CD4-positive, alpha-beta T cell treated with Interferon gamma for 1 hour (primary cell): Measurements from ENCODE around the gene STUB1.
"Not testable (repeated sequence)": the region's sequence is repeated elsewhere in the genome, so short reads cannot be mapped to it uniquely, and the experiment has no call there.

Experiments used
- DNase-seq: peaks from one replicate; pipeline ENCODE4 v3.0.0-alpha.2; 2020

The STUB1 gene

GRCh38 chr16:680967-681745 lies 946 bp downstream of the STUB1 start:
- no peak for DNase-seq

DNA sequence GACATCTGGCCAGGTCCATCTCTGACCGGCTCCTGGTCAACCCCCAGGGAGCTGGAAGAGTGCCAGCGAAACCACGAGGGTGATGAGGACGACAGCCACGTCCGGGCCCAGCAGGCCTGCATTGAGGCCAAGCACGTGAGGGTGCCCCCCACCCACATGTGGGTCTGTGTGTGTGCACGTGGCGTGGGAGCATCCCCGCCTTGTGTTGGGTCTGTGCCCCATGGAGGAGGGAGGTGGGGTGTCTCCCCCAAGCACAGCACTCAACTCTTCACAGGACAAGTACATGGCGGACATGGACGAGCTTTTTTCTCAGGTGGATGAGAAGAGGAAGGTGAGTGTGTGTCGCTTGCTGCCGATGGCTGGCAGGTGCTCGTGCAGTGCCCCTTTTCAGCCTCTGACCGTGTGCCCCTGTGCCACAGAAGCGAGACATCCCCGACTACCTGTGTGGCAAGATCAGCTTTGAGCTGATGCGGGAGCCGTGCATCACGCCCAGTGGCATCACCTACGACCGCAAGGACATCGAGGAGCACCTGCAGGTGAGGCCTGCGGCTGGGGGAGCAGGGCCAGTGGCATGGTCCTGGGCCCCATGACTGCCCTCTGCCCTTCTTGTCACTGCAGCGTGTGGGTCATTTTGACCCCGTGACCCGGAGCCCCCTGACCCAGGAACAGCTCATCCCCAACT lies 1.7 kb downstream of the STUB1 start:
- DNase-seq = no peak

GRCh38 chr16:682493-683395 lies 2.5 kb downstream of the STUB1 start:
- no peak for DNase-seq

- DNase-seq = no peak
These were observed 3.3 kb downstream of the STUB1 start for GRCh38 chr16:683396-684070.

- DNase-seq = peak; percentile 98
These were observed 4.0 kb downstream of the STUB1 start, which contains the start of gene JMJD8 for GRCh38 chr16:684071-684794. Gene JMJD8, minus strand, starts transcription at chr16:684334. Its CDS starts 15 bp downstream, at chr16:684319.

- DNase-seq = no peak
These were observed 4.9 kb downstream of the STUB1 start for GRCh38 chr16:684961-685696.

- DNase-seq = no peak
These were observed 5.8 kb downstream of the STUB1 start for GRCh38 chr16:685967-686366.

DNA sequence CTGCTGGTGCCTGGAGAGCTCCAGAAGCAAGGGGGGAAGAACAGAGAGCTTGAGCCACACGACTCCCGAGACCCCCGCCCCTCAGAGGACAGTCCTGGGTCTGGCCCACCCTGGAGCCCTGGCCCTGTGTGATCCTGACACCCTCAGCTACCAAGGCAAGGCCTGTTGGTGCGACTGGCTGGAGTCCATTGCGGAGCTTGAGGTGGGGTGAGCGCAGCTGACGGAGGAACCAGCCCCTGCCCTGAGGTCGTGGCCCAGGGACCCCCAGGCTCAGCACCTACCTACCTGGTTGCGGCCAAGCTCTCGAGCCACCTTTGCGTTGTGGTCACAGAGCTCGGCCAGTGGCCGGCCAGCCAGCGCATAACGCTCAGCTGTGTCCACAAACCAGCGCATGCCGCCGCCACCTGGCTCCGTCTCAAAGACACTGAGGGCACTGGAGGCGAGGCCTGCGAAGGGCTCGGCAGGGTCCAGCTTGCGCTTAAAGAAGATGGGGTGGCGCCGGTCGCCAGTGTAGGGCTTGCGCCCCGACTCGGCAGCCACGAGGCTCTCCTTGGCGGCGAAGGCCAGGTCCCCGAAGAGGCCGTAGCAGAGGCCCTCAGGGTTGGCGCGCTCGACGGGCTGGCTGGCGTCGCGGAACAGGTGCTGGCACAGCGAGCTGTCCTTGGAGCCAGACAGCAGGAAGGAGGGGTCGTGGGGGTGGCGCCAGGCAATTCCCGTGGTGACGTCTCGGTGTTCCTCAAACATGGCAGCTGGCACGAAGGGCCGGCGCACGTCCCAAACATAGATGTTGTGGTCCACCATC lies 6.5 kb downstream of the STUB1 start:
- no peak for DNase-seq

DNA sequence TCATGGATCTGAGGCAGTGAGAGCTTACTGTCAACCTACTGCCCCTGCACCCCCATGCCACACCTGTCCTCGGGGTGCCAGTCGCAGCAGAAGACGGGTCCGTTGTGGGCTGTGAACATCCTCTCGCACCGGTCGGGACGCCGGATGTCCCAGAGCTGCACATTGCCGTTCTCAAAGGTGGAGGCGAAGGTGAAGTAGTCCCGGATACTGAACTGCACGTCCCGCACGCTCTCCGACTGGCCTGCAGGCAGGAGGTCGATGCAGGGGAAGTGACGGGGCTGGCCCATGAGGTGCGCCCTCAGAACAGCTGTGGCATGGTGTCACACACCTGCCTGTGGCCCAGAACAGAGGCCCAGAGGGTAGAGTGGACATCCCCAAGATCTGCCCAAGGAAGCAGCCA lies 7.3 kb downstream of the STUB1 start:
- DNase-seq = no peak

DNA sequence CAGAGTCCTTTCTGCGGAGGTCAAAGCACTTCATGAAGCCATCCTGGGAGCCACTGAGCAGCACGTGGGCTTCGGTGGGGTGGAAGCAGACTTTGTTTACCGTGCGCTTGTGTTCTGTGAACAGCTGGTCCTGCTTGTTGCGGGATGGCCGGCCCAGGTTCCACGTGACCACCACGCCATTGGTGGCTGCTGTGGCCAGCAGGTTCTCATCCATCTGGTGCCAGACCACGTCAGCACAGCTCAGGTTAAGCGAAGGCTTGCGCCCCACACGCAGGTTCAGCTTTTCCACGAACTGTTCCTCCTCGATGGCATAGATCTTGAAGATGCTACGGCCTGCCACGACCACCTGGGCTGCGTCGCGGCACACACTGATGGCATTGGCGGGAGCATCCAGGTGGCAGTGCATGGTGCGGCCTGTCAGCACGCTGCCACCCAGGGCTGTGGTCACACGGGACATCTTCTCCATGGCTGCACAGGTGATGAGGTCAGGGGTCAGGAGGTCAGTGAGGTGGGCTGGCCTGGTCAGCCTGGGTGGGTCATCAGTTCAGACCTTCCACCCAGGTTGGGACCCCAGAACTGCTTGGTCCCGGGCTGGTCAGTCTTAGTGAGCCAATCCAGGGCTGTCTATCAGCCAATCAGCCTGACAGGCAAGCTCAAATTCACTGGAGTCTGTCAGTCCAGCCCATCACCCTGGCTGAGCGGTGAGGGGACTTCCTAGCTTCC lies 9.1 kb downstream of the STUB1 start:
- no peak for DNase-seq

GRCh38 chr16:691242-691641 lies 11.0 kb downstream of the STUB1 start:
- not testable (repeated sequence) for DNase-seq

DNA sequence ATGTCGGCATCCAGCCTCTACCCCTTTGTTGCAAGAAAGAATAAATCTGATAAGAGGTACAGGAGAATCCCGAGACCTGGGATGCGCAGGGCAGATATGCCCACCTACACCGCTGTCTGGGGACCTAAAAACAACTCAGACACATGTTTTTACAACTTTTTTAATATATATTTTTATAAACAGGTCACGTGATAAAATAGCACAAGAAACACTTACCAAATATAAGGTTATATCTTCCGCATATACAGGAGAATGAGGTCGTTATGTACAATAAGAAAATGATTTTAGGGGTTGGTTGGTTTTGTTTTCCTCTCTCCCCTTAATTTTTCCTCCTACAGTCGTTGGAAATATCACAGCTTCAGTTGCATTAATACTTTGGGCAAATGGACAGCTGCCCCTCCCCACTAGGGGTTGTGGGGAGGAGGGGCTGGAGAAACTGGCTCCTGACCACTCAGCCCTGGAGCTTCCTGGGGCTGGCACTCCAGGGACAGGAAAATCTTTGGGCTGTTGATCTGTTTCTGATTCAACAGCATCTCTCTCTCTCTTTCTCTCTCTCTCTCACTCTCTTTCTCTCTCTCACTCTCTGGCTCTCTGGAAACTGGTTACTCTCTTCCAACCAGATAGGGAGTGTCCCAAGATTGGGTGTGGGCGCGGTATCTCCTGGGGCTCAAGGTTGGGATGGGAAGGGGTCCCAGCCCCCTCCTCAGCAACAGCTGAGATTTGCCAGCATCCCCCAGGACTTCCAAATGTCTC lies 12.3 kb downstream of the STUB1 start:
- DNase-seq = no peak

DNA sequence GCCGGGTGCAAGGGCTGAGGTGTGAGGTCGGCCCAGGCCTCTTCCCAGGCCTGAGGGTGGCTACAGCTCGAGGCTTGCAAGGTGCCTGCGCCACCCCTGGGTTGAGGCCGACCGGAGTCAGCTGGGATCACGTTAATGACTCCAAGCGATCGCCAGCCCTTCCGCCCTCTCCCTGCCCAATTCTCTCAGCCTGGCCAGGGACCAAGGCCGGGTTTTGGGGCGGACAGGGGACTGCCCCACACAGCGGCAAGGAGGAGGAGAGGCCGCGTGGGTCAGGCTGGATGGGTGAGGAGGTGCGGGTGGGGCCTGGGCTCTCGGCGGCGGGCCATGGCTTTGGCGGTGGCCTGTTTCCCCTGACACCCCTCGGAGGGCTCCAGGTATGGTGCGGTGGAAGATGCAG lies 13.2 kb downstream of the STUB1 start:
- no peak for DNase-seq

DNA sequence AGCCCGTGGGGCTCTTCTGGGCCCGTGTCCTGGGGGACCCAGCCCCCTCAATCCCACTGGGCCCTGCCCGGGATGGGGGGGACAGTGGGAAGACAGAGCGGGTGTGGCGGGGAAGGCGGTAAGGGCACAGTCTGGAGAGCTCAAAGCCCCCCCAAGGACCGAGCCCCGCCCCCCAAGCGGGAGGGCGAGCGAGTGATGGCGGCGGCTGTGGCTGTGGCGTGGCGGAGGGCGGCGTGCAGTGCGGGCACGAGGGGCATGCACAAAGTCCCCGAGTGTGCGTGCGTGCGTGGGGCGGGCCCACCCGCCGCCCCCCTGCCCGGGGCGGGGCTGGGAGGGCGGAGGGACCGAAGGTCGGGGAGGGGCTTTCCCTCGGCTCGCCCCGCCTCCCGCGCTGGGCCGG lies 13.6 kb downstream of the STUB1 start:
- DNase-seq = peak; percentile 31

DNA sequence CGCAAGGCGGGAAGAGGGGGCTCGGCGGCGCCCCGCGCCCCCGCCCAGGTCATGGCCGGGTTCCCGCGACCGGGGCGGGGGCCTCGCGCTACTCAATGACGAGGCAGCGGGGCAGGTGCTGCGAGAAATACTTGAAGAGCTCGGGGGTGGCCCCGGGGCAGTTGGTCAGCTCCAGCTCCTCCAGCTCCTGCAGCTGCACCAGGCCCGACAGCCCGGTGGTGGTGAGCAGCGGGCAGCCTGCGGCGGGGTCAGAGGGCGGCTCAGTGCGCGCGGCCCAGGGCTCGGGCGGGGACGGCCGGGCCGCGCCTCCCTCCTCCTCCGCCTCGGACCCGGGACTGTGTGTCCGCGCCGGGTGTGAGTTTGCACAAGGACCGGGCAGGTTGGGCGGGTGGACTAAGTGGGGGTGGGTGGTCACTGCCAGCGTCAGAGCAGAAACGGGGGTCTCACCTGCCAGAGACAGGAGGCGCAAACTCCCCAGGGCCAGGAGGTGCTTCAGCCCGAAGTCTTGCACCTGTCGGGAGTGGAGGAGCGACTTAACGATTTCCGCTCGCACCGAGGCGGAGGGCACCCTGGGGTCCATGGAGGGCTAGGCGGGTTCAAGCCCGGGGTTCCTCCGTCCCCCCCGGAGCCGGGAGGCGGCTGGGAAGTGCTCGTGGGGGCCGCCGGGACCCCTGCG lies 14.1 kb downstream of the STUB1 start:
- DNase-seq = no peak

DNA sequence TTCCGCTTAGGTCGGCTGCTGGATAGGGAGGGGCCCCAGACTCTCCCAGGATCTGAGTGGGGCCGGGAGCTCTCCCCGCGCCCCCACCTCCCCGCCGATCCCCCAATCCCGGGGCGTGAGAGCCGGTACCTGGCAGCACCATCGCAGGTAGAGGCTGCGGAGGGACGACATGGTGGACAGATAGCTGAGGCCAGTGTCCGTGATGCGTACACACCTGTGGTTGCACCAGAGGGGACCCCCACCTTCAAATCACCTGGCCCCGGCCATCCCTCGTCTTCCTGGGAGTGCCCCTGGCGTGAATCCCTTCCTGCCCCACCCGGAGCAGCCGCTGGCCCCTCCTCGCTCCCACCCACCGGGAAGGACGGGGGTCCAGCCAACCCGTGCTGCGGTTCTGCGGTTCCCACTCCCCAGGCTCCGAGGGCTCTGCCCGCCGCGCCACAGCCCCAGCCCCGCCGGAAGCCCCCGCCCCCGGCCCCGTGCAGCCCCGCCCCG lies 14.7 kb downstream of the STUB1 start:
- DNase-seq = no peak

DNA sequence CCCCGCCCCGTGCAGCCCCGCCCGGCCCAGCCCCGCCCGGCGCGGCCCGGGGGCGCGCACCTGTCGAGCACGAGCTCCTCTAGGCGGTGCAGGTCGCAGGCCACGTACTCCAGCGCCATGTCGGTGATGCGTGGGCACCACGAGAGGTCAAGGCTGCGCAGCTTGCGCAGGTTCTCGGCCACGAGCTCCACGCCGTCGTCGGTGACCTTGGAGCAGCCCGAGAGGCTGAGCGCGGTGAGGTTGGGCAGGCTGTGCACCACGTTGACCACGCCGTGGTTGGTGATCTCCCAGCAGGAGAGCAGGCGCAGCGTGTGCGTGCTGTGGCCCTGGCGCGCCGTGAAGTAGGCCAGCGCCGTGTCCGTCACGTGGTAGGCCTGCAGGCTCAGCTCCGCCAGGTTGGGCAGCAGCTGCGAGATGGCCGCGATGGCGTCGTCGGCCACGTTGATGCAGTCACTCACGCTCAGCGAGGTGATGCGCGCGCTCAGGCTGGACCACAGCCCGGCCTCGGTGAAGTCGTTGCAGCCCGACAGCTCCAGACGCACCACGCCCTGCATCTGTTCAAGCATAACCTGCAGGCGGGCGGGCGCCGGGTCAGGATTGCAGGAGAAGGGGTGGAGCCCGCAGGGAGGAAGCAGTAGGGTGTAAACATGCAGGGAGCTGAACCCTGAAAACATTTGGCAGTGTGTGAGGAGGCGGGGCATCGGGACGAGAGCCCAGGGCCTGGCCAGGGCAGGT lies 15.3 kb downstream of the STUB1 start:
- peak; percentile 50 for DNase-seq
